Measurements from ENCODE around the gene JAKMIP2.

DNA sequence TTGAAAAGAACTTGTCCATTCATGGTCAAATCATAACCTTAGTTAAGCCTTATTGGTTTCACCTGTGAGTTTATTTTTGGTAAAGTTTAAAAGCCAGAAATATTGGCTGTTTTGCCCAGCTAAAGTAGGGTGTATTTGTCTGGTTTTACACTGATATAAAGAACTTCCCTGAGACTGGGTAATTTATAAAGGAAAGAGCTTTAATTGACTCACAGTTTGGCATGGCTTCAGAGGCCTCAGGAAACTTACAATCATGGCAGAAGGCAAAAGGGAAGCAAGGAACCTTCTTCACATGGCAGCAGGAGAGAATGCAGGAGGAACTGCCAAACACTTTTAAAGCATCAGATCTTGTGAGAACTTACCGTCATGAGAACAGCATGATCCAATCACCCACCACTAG lies 55.3 kb downstream of the JAKMIP2 start:
- TF ChIP-seq SP1 (IDR thresholded peaks at IDR 0.05; ENCODE audit: low read depth, low read length): no peak
- TF ChIP-seq, protein P1, sequence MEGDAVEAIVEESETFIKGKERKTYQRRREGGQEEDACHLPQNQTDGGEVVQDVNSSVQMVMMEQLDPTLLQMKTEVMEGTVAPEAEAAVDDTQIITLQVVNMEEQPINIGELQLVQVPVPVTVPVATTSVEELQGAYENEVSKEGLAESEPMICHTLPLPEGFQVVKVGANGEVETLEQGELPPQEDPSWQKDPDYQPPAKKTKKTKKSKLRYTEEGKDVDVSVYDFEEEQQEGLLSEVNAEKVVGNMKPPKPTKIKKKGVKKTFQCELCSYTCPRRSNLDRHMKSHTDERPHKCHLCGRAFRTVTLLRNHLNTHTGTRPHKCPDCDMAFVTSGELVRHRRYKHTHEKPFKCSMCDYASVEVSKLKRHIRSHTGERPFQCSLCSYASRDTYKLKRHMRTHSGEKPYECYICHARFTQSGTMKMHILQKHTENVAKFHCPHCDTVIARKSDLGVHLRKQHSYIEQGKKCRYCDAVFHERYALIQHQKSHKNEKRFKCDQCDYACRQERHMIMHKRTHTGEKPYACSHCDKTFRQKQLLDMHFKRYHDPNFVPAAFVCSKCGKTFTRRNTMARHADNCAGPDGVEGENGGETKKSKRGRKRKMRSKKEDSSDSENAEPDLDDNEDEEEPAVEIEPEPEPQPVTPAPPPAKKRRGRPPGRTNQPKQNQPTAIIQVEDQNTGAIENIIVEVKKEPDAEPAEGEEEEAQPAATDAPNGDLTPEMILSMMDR (IDR thresholded peaks at IDR 0.05 in 2 of 3, conservative IDR thresholded peaks at IDR 0.05 in 1 of 3; ENCODE audit: control insufficient read depth in 2 of 3, extremely low read depth in 1 of 3, insufficient read depth in 1 of 3, low read depth in 3 of 3, low read length in 3 of 3): no peak
- TF ChIP-seq, protein P2, sequence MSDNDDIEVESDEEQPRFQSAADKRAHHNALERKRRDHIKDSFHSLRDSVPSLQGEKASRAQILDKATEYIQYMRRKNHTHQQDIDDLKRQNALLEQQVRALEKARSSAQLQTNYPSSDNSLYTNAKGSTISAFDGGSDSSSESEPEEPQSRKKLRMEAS (IDR thresholded peaks at IDR 0.05; ENCODE audit: low read depth, low read length): no peak
- TF ChIP-seq, protein P3, sequence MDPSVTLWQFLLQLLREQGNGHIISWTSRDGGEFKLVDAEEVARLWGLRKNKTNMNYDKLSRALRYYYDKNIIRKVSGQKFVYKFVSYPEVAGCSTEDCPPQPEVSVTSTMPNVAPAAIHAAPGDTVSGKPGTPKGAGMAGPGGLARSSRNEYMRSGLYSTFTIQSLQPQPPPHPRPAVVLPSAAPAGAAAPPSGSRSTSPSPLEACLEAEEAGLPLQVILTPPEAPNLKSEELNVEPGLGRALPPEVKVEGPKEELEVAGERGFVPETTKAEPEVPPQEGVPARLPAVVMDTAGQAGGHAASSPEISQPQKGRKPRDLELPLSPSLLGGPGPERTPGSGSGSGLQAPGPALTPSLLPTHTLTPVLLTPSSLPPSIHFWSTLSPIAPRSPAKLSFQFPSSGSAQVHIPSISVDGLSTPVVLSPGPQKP (IDR thresholded peaks at IDR 0.05; ENCODE audit: low read depth, low read length): no peak

Data from GM12878 (cell line).